Omental fat pad (tissue), 4 donors: ENCODE measurements around the gene TLCD1. TPM values are rescaled to one million over a fixed set of nuclear protein-coding genes. Genes with fewer than 3 reads are reported as not detected.
A peak's percentile ranks its signal among the peaks of the same experiment; 100 is the strongest.

ENCODE experiments used
- ATAC-seq: fragments of 150-250 bp; one replicate; pipeline ENCODE4 v1.9.1; 2016; ENCODE audit warnings: mild to moderate bottlenecking, moderate library complexity; ENCODE audit not compliant: low FRiP score
- DNase-seq: peaks from one replicate; pipeline ENCODE4 v3.0.0-alpha.2; 2019; ENCODE audit warnings: low spot score
- total RNA-seq, 4 donors: library from RNA; depleted of rRNA; stranded (reverse); fragments of >200 nt; gene quantifications; one replicate each; pipeline ENCODE4 v1.1.0, GENCODE V29; 2016
- TF ChIP-seq, protein P1 (sequence below), 3 donors: fragments of 450-650 bp; IDR thresholded peaks; one replicate each; pipeline ENCODE4 v1.5.1; 2016 to 2017; ENCODE audit warnings: antibody characterized with exemption in 3 of 3, mild to moderate bottlenecking in 3 of 3, moderate library complexity in 2 of 3

The TLCD1 gene
- total RNA-seq, 4 donors from 2014 or later = 2.1 to 5.2 (median 3.6) TPM; not detected in 1

GRCh38 chr17:28734712-28735241, 8.7 kb upstream of the TLCD1 start:
- TF ChIP-seq, protein P1, sequence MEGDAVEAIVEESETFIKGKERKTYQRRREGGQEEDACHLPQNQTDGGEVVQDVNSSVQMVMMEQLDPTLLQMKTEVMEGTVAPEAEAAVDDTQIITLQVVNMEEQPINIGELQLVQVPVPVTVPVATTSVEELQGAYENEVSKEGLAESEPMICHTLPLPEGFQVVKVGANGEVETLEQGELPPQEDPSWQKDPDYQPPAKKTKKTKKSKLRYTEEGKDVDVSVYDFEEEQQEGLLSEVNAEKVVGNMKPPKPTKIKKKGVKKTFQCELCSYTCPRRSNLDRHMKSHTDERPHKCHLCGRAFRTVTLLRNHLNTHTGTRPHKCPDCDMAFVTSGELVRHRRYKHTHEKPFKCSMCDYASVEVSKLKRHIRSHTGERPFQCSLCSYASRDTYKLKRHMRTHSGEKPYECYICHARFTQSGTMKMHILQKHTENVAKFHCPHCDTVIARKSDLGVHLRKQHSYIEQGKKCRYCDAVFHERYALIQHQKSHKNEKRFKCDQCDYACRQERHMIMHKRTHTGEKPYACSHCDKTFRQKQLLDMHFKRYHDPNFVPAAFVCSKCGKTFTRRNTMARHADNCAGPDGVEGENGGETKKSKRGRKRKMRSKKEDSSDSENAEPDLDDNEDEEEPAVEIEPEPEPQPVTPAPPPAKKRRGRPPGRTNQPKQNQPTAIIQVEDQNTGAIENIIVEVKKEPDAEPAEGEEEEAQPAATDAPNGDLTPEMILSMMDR (IDR thresholded peaks at IDR 0.05) = no peak
- DNase-seq = no peak
- no peak for ATAC-seq

DNA sequence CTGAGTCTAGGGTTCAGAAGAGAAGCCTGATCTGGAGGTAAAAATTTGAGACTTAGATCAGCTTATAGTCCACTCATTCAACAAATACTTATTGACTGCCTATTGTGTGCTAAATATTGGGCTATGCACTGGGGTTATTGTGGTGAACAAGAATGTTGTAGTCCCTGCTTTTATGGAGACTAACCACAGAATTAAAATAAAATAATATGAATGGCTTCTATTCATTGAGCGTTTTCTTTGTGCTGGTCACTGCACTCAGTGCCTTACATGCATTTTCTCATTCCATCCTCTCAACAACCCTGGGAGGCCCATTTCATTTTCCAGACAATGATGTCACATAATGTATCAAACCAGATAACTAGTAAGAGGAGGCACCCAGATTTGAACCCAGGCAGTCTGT, 7.3 kb upstream of the TLCD1 start:
- no peak for ATAC-seq

DNA sequence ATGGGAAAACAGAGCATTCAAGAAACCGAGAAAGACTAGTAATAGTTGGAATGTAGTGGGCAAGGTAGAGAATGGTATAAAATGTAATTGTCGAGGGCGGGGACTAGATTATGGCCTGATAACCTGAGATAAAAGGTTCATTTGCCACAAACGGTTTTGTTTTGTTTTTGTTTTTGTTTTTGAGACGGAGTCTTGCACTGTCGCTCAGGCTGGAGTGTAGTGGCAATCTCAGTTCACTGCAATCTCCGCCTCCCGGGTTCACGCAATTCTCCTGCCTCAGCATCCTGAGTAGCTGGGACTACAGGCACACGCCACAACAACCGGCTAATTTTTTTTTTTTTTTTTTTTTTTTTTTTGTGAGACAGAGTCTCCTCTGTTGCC, 3.9 kb upstream of the TLCD1 start:
- no peak for ATAC-seq
- TF ChIP-seq, protein P1 (IDR thresholded peaks at IDR 0.05) = no peak
- DNase-seq = no peak

More for the DNA sequence above, 7.3 kb upstream of the TLCD1 start:
- no peak for DNase-seq
- TF ChIP-seq, protein P1 (IDR thresholded peaks at IDR 0.05) = no peak

DNA sequence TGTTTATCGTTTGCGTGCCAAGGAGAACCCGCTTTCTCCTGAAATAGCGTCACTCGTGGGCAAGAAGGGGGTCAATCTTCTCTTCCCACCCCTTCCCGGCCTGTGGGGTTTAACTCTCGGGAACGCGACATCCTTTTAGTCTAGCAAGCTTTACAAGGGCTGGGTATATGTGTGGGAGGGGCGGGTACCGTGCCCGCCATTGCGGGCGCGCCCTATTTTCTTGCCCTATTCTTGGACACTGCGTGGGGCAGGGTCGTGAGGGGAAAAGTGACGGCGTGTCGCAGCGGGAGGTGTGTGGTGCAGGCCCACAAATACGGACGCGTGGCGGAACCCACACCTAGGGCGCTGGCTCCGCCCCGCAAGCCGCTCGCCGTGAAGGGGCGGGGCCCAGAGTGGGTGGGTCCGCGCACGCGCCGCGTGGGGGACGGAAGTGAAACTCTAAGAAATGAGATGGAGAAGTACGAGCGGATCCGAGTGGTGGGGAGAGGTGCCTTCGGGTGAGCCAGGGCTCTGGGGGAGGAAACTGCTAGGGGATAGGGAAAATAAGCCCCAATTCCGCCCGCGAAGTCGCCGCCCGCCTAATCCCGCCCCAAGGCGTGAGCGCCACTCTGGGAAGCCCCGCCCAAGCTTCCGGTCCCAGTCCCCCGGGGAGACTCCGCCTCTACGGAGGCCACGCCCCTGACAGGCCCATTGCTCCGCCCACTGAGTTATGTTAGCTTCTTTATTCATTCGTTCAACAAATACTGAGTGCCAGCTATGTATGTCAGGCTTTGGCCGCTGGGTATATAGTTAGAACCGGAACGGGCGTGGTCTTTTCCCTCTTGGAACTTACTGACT, 2.5 kb upstream of the TLCD1 start, which contains the start of gene NEK8:
Gene NEK8, plus strand, starts transcription at position 425 of the 837 bp plus-strand sequence. Its CDS starts 26 bp downstream, at position 451.
- peak; percentile 72 for ATAC-seq

GRCh38 chr17:28726627-28727491, 826 bp upstream of the TLCD1 start:
- ATAC-seq (peak; percentile 77), DNase-seq (peak; percentile 84)
- TF ChIP-seq, protein P1 (IDR thresholded peaks at IDR 0.05) = peak in 2 of 3 donors; percentile 62 to 85

More for the DNA sequence above, 2.5 kb upstream of the TLCD1 start, which contains the start of gene NEK8:
- peak; percentile 99 for DNase-seq
- TF ChIP-seq, protein P1 (IDR thresholded peaks at IDR 0.05) = no peak

- TF ChIP-seq, protein P1 (IDR thresholded peaks at IDR 0.05) = no peak
- DNase-seq = no peak
- ATAC-seq = peak; percentile 47
These were observed 290 bp downstream of the TLCD1 start for GRCh38 chr17:28725660-28726225.
